Fibroblast of the aortic adventitia (primary cell): Measurements from ENCODE around the gene JAKMIP2. TPM values are rescaled to one million over a fixed set of nuclear protein-coding genes. Genes with fewer than 3 reads are reported as not detected.

Source experiments
- DNase-seq: peaks from one replicate; pipeline ENCODE4 v3.0.0-alpha.2; 2010; ENCODE audit warnings: low read depth
- H3K4me3 ChIP-seq: 2 replicates; pipeline ENCODE4 v1.5.1; 2011; ENCODE audit warnings: low read depth, mild to moderate bottlenecking, control low read depth, low read length, moderate library complexity
- total RNA-seq: library from RNA; depleted of rRNA; stranded (reverse); fragments of >200 nt; gene quantifications from 2 replicates; pipeline ENCODE4 v1.2.3, GENCODE V29; 2012; ENCODE audit warnings: low replicate concordance
- TF ChIP-seq, protein P1 (sequence below): IDR thresholded peaks from 2 replicates; pipeline ENCODE4 v1.5.1; 2011; ENCODE audit warnings: mild to moderate bottlenecking, low read length, control low read depth, inconsistent platforms; ENCODE audit not compliant: insufficient read depth

JAKMIP2 gene
- total RNA-seq, 1 donor, result 1.4 TPM

DNA sequence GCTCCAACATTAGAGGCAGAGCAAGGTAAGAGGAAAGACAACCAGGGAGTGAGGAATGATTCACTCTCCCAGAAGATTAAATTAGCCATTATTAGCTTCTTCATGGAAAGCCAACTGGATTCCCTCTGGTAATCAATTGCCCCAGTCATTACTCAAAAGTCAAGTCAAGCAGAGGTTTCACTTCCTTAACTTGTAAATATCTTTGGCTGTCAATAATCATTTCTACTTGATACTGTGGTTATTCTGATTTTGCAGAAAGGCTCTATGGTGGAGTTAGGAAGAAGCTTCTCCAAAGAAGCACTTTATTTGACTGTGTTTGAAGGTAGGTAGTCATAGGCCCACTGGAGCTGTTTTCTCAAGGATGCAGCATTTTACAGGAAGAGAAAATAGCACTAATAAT, 78.0 kb downstream of the JAKMIP2 start:
- H3K4me3 ChIP-seq, result no peak overlapping the region
- TF ChIP-seq, protein P1, sequence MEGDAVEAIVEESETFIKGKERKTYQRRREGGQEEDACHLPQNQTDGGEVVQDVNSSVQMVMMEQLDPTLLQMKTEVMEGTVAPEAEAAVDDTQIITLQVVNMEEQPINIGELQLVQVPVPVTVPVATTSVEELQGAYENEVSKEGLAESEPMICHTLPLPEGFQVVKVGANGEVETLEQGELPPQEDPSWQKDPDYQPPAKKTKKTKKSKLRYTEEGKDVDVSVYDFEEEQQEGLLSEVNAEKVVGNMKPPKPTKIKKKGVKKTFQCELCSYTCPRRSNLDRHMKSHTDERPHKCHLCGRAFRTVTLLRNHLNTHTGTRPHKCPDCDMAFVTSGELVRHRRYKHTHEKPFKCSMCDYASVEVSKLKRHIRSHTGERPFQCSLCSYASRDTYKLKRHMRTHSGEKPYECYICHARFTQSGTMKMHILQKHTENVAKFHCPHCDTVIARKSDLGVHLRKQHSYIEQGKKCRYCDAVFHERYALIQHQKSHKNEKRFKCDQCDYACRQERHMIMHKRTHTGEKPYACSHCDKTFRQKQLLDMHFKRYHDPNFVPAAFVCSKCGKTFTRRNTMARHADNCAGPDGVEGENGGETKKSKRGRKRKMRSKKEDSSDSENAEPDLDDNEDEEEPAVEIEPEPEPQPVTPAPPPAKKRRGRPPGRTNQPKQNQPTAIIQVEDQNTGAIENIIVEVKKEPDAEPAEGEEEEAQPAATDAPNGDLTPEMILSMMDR, result no peak
- DNase-seq, result no peak

- TF ChIP-seq, protein P1, result no peak
- no peak overlapping the region for H3K4me3 ChIP-seq
- no peak for DNase-seq
Measured at GRCh38 chr5:147701468-147701867, 81.1 kb downstream of the JAKMIP2 start.

DNA sequence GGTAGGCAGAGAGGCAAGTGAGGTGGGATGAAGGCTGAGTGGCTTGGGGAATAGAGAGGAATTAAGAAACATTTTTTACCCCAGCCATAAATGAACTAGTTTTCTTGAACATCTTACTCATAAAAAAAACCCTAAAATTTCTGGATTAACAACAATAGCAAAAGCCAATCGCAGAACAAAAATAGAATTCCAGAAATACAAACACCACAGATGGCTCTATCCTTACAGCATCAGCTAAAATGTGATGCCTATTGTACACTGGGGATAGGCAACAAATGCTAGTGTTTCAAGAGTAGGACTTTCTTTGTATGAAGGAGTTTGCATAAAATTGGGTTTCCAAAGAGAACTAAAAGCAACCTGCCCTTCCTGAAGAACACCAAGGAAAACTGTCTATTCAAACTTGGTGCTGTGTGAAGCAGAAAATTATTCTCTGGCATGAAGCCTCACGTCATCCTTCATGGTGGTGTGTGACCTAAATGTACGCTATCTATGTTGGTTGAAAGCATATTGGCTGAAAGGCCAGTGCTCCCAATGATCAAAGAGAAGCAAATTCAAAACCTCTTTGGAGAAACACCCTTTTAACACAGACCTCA, 82.9 kb downstream of the JAKMIP2 start:
- TF ChIP-seq, protein P1, result no peak
- no peak overlapping the region for H3K4me3 ChIP-seq
- no peak for DNase-seq

GRCh38 chr5:147697380-147697779, 85.1 kb downstream of the JAKMIP2 start:
- DNase-seq, result no peak
- TF ChIP-seq, protein P1, result no peak
- H3K4me3 ChIP-seq, result no peak overlapping the region

DNA sequence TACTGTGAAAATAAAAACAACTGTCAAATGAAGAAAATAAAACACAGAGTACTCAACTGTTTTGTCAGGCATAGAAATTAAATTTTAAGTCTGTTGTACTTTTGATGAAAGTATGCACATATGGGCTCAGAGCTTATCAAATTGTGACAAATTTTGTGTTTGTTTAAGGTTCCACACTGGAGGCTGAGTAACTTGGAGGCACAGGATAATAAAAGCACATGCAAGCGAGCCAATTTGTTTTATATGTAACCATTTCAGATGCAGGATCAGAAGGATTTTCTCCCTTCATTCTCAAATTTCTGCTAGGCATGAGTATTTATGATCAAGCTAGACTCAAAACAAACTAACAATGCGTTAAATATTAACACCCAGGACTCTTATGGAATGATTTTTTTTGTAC, 87.8 kb downstream of the JAKMIP2 start:
- DNase-seq, result no peak
- H3K4me3 ChIP-seq, result no peak overlapping the region
- TF ChIP-seq, protein P1, result no peak

GRCh38 chr5:147693233-147693632, 89.3 kb downstream of the JAKMIP2 start:
- TF ChIP-seq, protein P1, result no peak
- H3K4me3 ChIP-seq, result no peak overlapping the region
- no peak for DNase-seq

DNA sequence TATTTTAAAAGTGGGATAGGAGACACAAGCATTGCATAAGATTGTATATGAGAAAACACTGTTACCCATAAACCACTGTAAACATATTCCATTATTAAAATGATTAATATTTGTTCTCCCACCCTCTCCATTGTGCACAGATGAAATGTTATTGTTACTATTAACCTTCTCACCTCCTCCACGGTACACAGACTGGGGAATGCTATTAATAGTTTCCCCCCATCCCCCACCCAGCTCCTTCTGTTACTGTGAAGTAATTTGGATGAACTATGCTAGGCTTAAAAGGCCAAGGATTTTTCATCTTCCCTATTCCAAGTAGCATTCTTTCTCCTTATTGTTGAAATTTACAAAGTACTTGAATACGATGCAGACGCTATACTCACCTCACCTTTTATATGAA, 91.4 kb downstream of the JAKMIP2 start:
- TF ChIP-seq, protein P1, result no peak
- no peak overlapping the region for H3K4me3 ChIP-seq
- DNase-seq, result no peak
